ENCODE results near the gene MAP1S.
"Not testable (repeated sequence)": the region's sequence is repeated elsewhere in the genome, so short reads cannot be mapped to it uniquely, and the experiment has no call there.

MAP1S gene

GRCh38 chr19:17778968-17779929, 60.0 kb downstream of the MAP1S start:
- no peak overlapping the region for H3K27ac ChIP-seq
- no peak for TF ChIP-seq CTCF (conservative IDR thresholded peaks at IDR 0.05)

DNA sequence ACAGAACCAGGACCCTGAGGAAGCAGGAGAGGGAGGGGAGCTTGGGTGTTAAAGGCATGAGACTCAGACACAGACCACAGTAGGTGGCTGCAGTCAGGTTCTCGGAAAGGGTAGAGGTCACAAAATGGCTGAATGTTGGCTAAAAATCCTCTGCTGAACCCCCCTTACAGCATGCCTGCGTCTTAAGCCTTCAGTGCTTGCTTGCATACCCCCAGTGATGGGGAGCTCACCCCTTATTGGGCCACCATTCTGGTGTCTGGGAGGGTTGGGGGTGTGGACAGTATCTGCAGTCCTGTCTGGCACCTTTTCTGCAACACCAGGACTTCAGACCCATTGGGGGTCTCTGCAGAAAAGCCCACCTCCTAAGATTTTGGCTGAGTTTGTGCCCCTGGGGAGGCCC, 61.5 kb downstream of the MAP1S start:
- H3K27ac ChIP-seq, result no peak overlapping the region
- TF ChIP-seq CTCF (conservative IDR thresholded peaks at IDR 0.05), result no peak

DNA sequence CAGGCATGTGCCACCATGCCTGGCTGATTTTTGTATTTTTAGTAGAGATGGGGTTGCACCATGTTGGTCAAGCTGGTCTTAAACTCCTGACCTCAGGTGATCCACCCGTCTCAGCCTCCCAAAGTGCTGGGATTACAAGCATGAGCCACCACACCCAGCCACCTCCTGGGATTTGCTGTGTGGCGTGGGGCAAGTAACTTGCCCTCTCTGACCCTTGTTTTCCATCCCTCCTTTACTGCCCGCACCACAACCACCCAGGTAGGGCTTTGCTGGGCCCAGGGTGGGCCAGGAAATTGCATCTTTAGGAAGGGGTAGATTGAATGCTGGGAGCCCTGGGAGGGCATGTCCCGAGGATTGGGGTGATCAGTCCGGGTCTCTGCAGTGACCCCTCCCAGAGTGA, 64.4 kb downstream of the MAP1S start:
- not testable (repeated sequence) for H3K27ac ChIP-seq
